HepG2 (cell line): ENCODE data around the gene ATP11C. TPM values are rescaled to one million over a fixed set of nuclear protein-coding genes. Genes with fewer than 3 reads are reported as not detected.

Source experiments
- ATAC-seq: fragments of 200-7000 bp; cut with Tn5 transposase; 3 replicates; pipeline ENCODE4 v1.9.1; 2020; ENCODE audit warnings: mild to moderate bottlenecking, moderate library complexity
- BruUV-seq: library from RNA; stranded (reverse); fragments of 400-500 nt; replicated peaks from 2 replicates; lab custom pipeline; 2021; lab: Mats Ljungman, UMichigan
- CTCF ChIA-PET: fragments of 300-600 bp; formaldehyde crosslinking; extraction: SDS; loops from one replicate; lab custom pipeline; 2021; ENCODE audit warnings: low total read pairs, inconsistent platforms, low intra/inter-chr PET ratio; lab: Yijun Ruan, JAX
- POLR2A ChIA-PET: fragments of 350-600 bp; sonication (Branson Sonifier 250); formaldehyde crosslinking; loops from one replicate; lab custom pipeline; 2020; ENCODE audit warnings: antibody characterized with exemption, inconsistent platforms; lab: Yijun Ruan, JAX
- DNase-seq: peaks from one replicate; pipeline ENCODE4 v3.0.0-alpha.2; 2015; ENCODE audit warnings: low spot score
- FAIRE-seq: peaks from 3 replicates; lab custom pipeline; 2011; peaks lifted over from hg19 to GRCh38; lab: Jason Lieb, UNC
- H2AFZ ChIP-seq: one replicate; pipeline ENCODE4 v1.6.1; 2011; ENCODE audit warnings: low read length, inconsistent platforms
- H3K27ac ChIP-seq: fragments of 300-600 bp; 3 replicates; pipeline ENCODE4 v1.8.0; 2011; ENCODE audit warnings: mixed run types, mild to moderate bottlenecking, mixed read lengths, low read length, inconsistent platforms; ENCODE audit not compliant: insufficient read depth; ENCODE audit errors: extremely low read length
- H3K27me3 ChIP-seq, 2 experiments: fragments of 200-600 bp in 1 of 2; 2 replicates in 1 of 2; 3 replicates in 1 of 2; pipeline versions ENCODE4 v1.6.0 to v1.8.0; 2011; ENCODE audit warnings: low read length in 2 of 2, mild to moderate bottlenecking in 2 of 2, moderate library complexity in 2 of 2, inconsistent platforms in 1 of 2; ENCODE audit not compliant: insufficient read depth in 2 of 2, control insufficient read depth in 1 of 2
- H3K36me3 ChIP-seq, 2 experiments: fragments of 200-600 bp in 1 of 2; replicated peaks in 1 of 2; 2 replicates in 1 of 2; 3 replicates in 1 of 2; pipeline versions ENCODE4 v1.5.1 to v1.8.0; 2011; ENCODE audit warnings: low read length in 2 of 2, inconsistent platforms in 1 of 2; ENCODE audit not compliant: insufficient read depth in 2 of 2, control insufficient read depth in 1 of 2
- H3K4me1 ChIP-seq: 2 replicates; pipeline ENCODE4 v1.5.1; 2012; ENCODE audit warnings: low read length, inconsistent platforms; ENCODE audit not compliant: insufficient read depth
- H3K4me2 ChIP-seq: 2 replicates; pipeline ENCODE4 v1.6.0; 2011; ENCODE audit warnings: low read depth, low read length, inconsistent platforms
- H3K4me3 ChIP-seq, 3 experiments: fragments of 200-600 bp in 1 of 3; sonication (generic), shearing (Covaris generic) in 1 of 3; replicated peaks in 1 of 3; 2 replicates each; pipeline ENCODE4 v1.5.1; 2011 to 2016; ENCODE audit warnings: low read length in 3 of 3, inconsistent platforms in 2 of 3, low read depth in 2 of 3, mild to moderate bottlenecking in 2 of 3, control low read depth in 1 of 3, mixed read lengths in 1 of 3; ENCODE audit not compliant: insufficient read depth in 1 of 3
- H3K79me2 ChIP-seq: one replicate; pipeline ENCODE4 v1.6.1; 2011; ENCODE audit warnings: low read length, inconsistent platforms; ENCODE audit not compliant: insufficient read depth
- H3K9ac ChIP-seq: 2 replicates; pipeline ENCODE4 v1.6.0; 2011; ENCODE audit warnings: mild to moderate bottlenecking, low read depth, low read length, inconsistent platforms; ENCODE audit not compliant: insufficient read depth
- H3K9me3 ChIP-seq: 2 replicates; pipeline ENCODE4 v1.5.1; 2012; ENCODE audit warnings: mild to moderate bottlenecking, low read length
- H4K20me1 ChIP-seq: 2 replicates; pipeline ENCODE4 v1.6.0; 2011; ENCODE audit warnings: inconsistent platforms, mild to moderate bottlenecking, low read length, moderate library complexity; ENCODE audit not compliant: insufficient read depth
- CHD4 ChIP-seq: fragments of 200-600 bp; sonication (generic); IDR thresholded peaks from 2 replicates; pipeline ENCODE4 v1.7.0; 2017; ENCODE audit warnings: mild to moderate bottlenecking, low read length, borderline replicate concordance
- FOSL1 ChIP-seq: sonication (generic); formaldehyde crosslinking; IDR thresholded peaks from 2 replicates; pipeline ENCODE4 v1.9.0; 2021; ENCODE audit warnings: missing genetic modification reagents, borderline replicate concordance
- FOXA3 ChIP-seq: IDR thresholded peaks from 2 replicates; pipeline ENCODE4 v1.6.1; 2016; ENCODE audit warnings: missing genetic modification reagents, missing compliant biosample characterization
- HES4 ChIP-seq: sonication (generic); formaldehyde crosslinking; IDR thresholded peaks from 2 replicates; pipeline ENCODE4 v1.9.0; 2021; ENCODE audit warnings: mild to moderate bottlenecking, missing genetic modification reagents, borderline replicate concordance
- HOXA3 ChIP-seq: sonication (generic); formaldehyde crosslinking; IDR thresholded peaks from 2 replicates; pipeline ENCODE4 v1.5.0; 2020; ENCODE audit warnings: missing genetic modification reagents
- KDM3A ChIP-seq: IDR thresholded peaks from 2 replicates; pipeline ENCODE4 v1.6.1; 2018; ENCODE audit warnings: low read depth, missing compliant biosample characterization
- LRRFIP1 ChIP-seq: sonication (generic); formaldehyde crosslinking; conservative IDR thresholded peaks from 2 replicates; pipeline ENCODE4 v1.4.0; 2020; ENCODE audit warnings: missing genetic modification reagents
- MAFG ChIP-seq: sonication (generic); formaldehyde crosslinking; IDR thresholded peaks from 2 replicates; pipeline ENCODE4 v1.5.1; 2020; ENCODE audit warnings: mild to moderate bottlenecking, missing genetic modification reagents
- SP5 ChIP-seq: IDR thresholded peaks from 2 replicates; pipeline ENCODE4 v1.6.1; 2016; ENCODE audit warnings: low read depth, borderline replicate concordance
- WIZ ChIP-seq: sonication (generic); formaldehyde crosslinking; IDR thresholded peaks from 2 replicates; pipeline ENCODE4 v1.5.1; 2020; ENCODE audit warnings: mild to moderate bottlenecking, missing genetic modification reagents
- ZNF10 ChIP-seq: sonication (generic); formaldehyde crosslinking; IDR thresholded peaks from 2 replicates; pipeline ENCODE4 v1.4.0; 2020; ENCODE audit warnings: mild to moderate bottlenecking, low read depth, missing genetic modification reagents, borderline replicate concordance
- ZSCAN25 ChIP-seq: sonication (generic); formaldehyde crosslinking; IDR thresholded peaks from 2 replicates; pipeline ENCODE4 v1.8.0; 2022; ENCODE audit warnings: mild to moderate bottlenecking, missing genetic modification reagents
- WGBS: methylation state at CpG from one replicate; pipeline ENCODE4 v1.1.6; 2017; ENCODE audit warnings: low lambda C conversion rate; 5-methylcytosine and 5-hydroxymethylcytosine counted together
- in situ Hi-C: cut with HindIII; loops from 2 replicates; pipeline ENCODE4 v1.10.0; 2017; ENCODE audit warnings: low pct_unique_long_range_greater_than_20kb; ENCODE audit not compliant: extremely low pct_ligation_motif_present
- intact Hi-C: fragments of 100-400 bp; cut with micrococcal nuclease; formaldehyde crosslinking; loops from one replicate; pipeline ENCODE4 v1.10.0; 2022; ENCODE audit not compliant: unreplicated experiment
- polyA plus RNA-seq, 8 experiments: library from polyadenylated mRNA; depleted of rRNA in 3 of 8; stranded (reverse) in 7 of 8; unstranded in 1 of 8; fragments of >200 nt; fragmentation: Illumina TruSeq in 4 of 8; extraction: Trizol in 4 of 8; gene quantifications; 2 replicates each; pipeline versions ENCODE4 v1.2.1 to v1.2.3, GENCODE V29; 2011 to 2016; ENCODE audit warnings: low read depth in 4 of 8, missing spikeins in 1 of 8, mixed read lengths in 1 of 8; ENCODE audit not compliant: insufficient read depth in 1 of 8
- total RNA-seq, 5 experiments: library from RNA; depleted of rRNA; stranded (reverse); fragments of >200 nt; fragmentation: Illumina TruSeq; extraction: Trizol; gene quantifications; 2 replicates each; pipeline ENCODE4 v1.2.3, GENCODE V29; 2016; ENCODE audit warnings: low read depth in 1 of 5
- TF ChIP-seq, protein P1 (sequence below): sonication (generic); formaldehyde crosslinking; conservative IDR thresholded peaks from 2 replicates; pipeline ENCODE4 v1.4.0; 2020; ENCODE audit warnings: missing genetic modification reagents
- TF ChIP-seq, protein P2 (sequence below): sonication (generic); formaldehyde crosslinking; IDR thresholded peaks from 2 replicates; pipeline ENCODE4 v1.4.0; 2020; ENCODE audit warnings: missing genetic modification reagents, borderline replicate concordance

ATP11C gene
- total and polyA plus RNA-seq, 2 of the 13 experiments (the other 11 are each of a cell fraction or from before 2014, with no cell fraction given) = 8.5 to 16.9 TPM

- Histone ChIP-seq H3K4me3 (no peak overlapping the region), H3K36me3 (no peaks in the 10 kb centered on the region), H3K9me3 (no peaks in the 10 kb centered on the region), H3K27ac (no peak overlapping the region), H3K27me3 (peaks cover 0 to 7% of the 10 kb centered on the region in 2 experiments; a peak in 2 of 5 replicates), H3K79me2 (no peaks in the 10 kb centered on the region), H4K20me1 (no peaks in the 10 kb centered on the region), H2AFZ (no peak overlapping the region), H3K4me2 (no peak overlapping the region), H3K9ac (no peak overlapping the region), H3K4me1 (no peaks in the 10 kb centered on the region)
- CTCF ChIA-PET = no interaction called here
- POLR2A ChIA-PET = no interaction called here
- ATAC-seq (no peak), FAIRE-seq (no peak), DNase-seq (no peak)
- in situ Hi-C loops = no loop called here
- no TSS peak for BruUV-seq
- TF ChIP-seq FOXA3 = no peak
- TF ChIP-seq LRRFIP1 (CRISPR knock-in tag) = no peak
- no peak for TF ChIP-seq FOSL1 (CRISPR knock-in tag)
- no peak for TF ChIP-seq ZNF10 (CRISPR knock-in tag)
- no peak for TF ChIP-seq ZSCAN25 (CRISPR knock-in tag)
- TF ChIP-seq, protein P1, sequence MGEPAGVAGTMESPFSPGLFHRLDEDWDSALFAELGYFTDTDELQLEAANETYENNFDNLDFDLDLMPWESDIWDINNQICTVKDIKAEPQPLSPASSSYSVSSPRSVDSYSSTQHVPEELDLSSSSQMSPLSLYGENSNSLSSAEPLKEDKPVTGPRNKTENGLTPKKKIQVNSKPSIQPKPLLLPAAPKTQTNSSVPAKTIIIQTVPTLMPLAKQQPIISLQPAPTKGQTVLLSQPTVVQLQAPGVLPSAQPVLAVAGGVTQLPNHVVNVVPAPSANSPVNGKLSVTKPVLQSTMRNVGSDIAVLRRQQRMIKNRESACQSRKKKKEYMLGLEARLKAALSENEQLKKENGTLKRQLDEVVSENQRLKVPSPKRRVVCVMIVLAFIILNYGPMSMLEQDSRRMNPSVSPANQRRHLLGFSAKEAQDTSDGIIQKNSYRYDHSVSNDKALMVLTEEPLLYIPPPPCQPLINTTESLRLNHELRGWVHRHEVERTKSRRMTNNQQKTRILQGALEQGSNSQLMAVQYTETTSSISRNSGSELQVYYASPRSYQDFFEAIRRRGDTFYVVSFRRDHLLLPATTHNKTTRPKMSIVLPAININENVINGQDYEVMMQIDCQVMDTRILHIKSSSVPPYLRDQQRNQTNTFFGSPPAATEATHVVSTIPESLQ = no peak
- no peak for TF ChIP-seq SP5
- no peak for TF ChIP-seq KDM3A (CRISPR knock-in tag)
- no peak for TF ChIP-seq CHD4
- TF ChIP-seq HES4 = no peak
- TF ChIP-seq, protein P2, sequence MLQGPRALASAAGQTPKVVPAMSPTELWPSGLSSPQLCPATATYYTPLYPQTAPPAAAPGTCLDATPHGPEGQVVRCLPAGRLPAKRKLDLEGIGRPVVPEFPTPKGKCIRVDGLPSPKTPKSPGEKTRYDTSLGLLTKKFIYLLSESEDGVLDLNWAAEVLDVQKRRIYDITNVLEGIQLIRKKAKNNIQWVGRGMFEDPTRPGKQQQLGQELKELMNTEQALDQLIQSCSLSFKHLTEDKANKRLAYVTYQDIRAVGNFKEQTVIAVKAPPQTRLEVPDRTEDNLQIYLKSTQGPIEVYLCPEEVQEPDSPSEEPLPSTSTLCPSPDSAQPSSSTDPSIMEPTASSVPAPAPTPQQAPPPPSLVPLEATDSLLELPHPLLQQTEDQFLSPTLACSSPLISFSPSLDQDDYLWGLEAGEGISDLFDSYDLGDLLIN (CRISPR knock-in tag) = no peak
- no peak for TF ChIP-seq WIZ (CRISPR knock-in tag)
- TF ChIP-seq HOXA3 (CRISPR knock-in tag) = no peak
- no peak for TF ChIP-seq MAFG (CRISPR knock-in tag)
- 73% methylated on average over 7 of the region's 8 CpGs for WGBS
- intact Hi-C loops = no loop called here
Measured at GRCh38 chrX:139692908-139693307, 239.9 kb downstream of the ATP11C start.
